C4-2B (cell line): ENCODE data around the gene PALLD.

Experiments
- ZFX ChIP-seq: fragments of 450-650 bp; IDR thresholded peaks from 2 replicates; pipeline ENCODE4 v1.6.1; 2017
- TF ChIP-seq, protein P1 (sequence below): fragments of 450-650 bp; conservative IDR thresholded peaks from 2 replicates; pipeline ENCODE4 v1.5.1; 2017; ENCODE audit warnings: mild to moderate bottlenecking

DNA sequence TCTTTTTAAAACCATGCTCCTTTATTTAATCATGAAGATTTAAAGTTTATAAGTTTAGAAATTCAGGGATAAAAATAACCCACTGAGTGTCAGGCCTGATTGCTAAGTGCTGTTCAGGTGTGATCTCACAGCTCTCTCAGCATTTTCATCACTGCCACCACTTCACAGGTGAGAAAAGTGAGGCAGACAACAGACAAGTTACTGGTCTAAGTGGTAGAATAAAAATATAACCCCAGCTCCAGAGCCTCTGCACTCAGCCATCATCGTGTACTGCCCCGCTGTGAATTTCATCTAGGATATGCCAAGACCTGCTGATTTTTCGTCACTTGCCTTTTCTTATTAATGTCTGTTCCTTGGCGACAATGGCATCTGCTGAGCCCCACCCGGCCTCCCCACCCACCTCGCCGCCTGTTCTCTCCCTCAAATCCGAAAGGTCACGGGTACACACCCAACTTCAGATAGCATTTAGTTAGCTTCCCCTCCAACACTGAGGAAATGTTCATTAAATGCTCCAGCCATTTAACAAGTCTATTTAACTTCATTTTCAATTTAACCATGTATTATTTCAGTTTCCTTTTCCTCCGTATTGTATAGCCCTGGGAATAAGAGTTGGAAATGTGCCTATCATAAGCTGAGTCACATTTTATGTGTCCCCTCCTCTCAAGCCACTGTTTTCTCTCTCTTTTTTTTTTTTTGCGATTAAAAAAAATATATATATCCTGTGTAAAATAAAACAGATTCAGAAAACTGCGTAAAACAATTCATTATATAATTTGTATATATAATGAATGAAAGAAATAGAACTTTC, 276.7 kb downstream of the PALLD start:
- TF ChIP-seq, protein P1, sequence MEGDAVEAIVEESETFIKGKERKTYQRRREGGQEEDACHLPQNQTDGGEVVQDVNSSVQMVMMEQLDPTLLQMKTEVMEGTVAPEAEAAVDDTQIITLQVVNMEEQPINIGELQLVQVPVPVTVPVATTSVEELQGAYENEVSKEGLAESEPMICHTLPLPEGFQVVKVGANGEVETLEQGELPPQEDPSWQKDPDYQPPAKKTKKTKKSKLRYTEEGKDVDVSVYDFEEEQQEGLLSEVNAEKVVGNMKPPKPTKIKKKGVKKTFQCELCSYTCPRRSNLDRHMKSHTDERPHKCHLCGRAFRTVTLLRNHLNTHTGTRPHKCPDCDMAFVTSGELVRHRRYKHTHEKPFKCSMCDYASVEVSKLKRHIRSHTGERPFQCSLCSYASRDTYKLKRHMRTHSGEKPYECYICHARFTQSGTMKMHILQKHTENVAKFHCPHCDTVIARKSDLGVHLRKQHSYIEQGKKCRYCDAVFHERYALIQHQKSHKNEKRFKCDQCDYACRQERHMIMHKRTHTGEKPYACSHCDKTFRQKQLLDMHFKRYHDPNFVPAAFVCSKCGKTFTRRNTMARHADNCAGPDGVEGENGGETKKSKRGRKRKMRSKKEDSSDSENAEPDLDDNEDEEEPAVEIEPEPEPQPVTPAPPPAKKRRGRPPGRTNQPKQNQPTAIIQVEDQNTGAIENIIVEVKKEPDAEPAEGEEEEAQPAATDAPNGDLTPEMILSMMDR: no peak
- no peak for TF ChIP-seq ZFX
